Measurements from ENCODE around the gene RNF148.

The RNF148 gene

DNA sequence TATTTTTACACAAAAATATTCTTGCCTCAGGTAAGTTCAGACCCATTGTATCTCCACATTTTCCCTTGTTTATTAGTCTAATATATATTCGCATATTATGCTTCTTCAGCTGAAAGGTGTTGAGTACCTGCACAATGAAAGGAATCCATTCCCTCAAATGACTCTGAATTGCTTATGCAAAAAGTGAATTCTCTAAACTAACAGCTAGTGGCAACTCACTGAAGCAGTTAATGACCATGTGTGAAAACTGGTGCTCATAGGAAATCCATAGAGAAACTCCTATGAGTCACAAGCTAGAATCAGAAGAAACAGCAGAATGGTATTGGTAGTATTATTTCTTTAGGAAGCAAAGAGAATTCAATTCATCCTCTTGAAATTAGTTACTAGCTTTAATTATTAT lies 33.5 kb upstream of the RNF148 start:
- no peaks in the 10 kb centered on the region for H3K4me1 ChIP-seq
- no peaks in the 10 kb centered on the region for H3K9me3 ChIP-seq
- no peaks in the 10 kb centered on the region for H3K27me3 ChIP-seq
- DNase-seq: no peak
- TF ChIP-seq, protein P1, sequence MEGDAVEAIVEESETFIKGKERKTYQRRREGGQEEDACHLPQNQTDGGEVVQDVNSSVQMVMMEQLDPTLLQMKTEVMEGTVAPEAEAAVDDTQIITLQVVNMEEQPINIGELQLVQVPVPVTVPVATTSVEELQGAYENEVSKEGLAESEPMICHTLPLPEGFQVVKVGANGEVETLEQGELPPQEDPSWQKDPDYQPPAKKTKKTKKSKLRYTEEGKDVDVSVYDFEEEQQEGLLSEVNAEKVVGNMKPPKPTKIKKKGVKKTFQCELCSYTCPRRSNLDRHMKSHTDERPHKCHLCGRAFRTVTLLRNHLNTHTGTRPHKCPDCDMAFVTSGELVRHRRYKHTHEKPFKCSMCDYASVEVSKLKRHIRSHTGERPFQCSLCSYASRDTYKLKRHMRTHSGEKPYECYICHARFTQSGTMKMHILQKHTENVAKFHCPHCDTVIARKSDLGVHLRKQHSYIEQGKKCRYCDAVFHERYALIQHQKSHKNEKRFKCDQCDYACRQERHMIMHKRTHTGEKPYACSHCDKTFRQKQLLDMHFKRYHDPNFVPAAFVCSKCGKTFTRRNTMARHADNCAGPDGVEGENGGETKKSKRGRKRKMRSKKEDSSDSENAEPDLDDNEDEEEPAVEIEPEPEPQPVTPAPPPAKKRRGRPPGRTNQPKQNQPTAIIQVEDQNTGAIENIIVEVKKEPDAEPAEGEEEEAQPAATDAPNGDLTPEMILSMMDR (IDR thresholded peaks at IDR 0.05; ENCODE audit: low read depth, low read length): no peak
- no peak overlapping the region for H3K4me3 ChIP-seq (ENCODE audit: low read depth, low read length)
- no peaks in the 10 kb centered on the region for H3K36me3 ChIP-seq

DNA sequence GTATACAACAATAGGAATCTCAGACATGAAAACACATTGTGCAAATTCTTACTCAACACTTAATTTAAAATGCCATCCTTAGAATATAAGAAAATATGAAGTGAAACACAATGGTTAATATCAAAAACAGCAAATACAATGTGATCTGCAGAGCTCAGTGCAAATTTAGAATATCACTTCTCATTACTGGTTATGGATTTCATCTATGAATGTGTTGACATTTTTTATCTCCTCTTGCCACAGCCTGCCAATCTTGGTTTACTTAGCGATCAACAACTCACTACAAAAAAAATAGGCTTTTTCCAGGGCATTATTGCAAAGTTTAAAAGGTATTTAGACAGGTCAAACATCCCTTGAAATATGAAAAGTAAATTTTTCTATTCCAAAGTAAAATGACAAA lies 25.0 kb upstream of the RNF148 start:
- Histone ChIP-seq H3K36me3 (no peaks in the 10 kb centered on the region), H3K27me3 (no peaks in the 10 kb centered on the region), H3K4me3 (ENCODE audit: low read depth, low read length) (no peak overlapping the region), H3K9me3 (no peaks in the 10 kb centered on the region), H3K4me1 (no peaks in the 10 kb centered on the region)
- TF ChIP-seq, protein P1 (IDR thresholded peaks at IDR 0.05; ENCODE audit: low read depth, low read length): no peak
- no peak for DNase-seq

DNA sequence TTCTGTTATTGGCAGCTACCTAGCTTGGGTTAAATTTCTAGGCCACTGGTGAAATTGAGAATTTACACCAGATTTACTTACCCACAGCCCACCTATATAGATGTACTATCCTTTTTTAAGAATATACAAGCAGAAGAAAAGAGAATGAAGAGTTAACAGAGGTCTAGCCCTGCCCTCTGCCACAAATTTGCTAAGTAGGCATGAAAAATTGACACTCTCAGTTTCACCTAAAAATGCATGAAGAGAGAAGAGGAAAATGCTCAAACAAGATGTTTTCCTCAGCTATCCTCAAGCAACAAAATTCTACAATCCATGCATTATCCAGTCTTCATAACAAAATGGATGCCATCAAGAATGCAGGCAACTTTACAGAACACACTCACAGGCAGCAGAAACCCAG lies 24.6 kb upstream of the RNF148 start:
- H3K9me3 ChIP-seq: no peaks in the 10 kb centered on the region

DNA sequence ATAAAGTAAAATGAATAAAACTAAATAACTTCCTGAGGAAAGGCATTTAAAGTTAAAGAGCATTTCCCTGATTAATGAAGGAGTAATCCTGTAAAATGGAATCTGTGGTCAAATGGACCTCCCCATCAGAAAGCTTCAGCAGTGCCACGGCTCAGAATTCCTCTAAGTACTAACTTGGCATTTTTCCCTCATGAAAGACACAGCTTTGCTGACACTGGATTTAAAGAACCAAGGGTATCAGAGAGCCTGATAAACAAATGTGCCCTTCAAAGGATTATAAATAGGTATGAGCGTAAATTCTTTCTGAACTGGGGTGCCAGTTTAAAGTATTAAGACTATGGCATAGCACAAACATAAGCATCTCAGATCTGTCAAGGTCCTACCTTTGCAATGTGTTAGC lies 24.2 kb upstream of the RNF148 start:
- Histone ChIP-seq H3K9me3 (no peaks in the 10 kb centered on the region), H3K4me1 (no peaks in the 10 kb centered on the region), H3K36me3 (no peaks in the 10 kb centered on the region), H3K4me3 (ENCODE audit: low read depth, low read length) (no peak overlapping the region), H3K27me3 (no peaks in the 10 kb centered on the region)
- TF ChIP-seq, protein P1 (IDR thresholded peaks at IDR 0.05; ENCODE audit: low read depth, low read length): no peak
- DNase-seq: no peak

More for the DNA sequence above, 24.6 kb upstream of the RNF148 start:
- Histone ChIP-seq H3K4me3 (ENCODE audit: low read depth, low read length) (no peak overlapping the region), H3K27me3 (no peaks in the 10 kb centered on the region), H3K4me1 (no peaks in the 10 kb centered on the region), H3K36me3 (no peaks in the 10 kb centered on the region)
- TF ChIP-seq, protein P1 (IDR thresholded peaks at IDR 0.05; ENCODE audit: low read depth, low read length): no peak
- no peak for DNase-seq

DNA sequence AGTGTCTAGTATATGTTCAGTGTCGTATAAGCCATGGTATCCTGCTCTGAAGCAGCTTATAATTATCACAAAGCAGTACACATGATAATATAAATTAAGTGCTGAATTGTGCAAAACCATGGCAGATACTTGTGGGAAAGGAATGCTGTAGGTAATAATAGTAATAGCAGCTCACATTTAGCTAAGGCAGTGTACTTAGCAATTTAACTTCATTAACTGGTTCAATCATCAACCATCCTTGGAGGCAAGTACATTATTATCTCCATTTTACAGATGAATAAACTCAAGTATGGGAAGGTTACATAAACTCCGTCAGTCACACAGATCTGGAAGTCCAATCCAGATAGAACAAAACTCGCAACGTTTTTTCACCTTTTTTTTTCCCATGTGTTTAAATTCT lies 21.6 kb upstream of the RNF148 start:
- H3K36me3 ChIP-seq: no peaks in the 10 kb centered on the region
- H3K9me3 ChIP-seq: no peaks in the 10 kb centered on the region
- H3K27me3 ChIP-seq: no peaks in the 10 kb centered on the region
- DNase-seq: no peak
- H3K4me1 ChIP-seq: no peaks in the 10 kb centered on the region
- H3K4me3 ChIP-seq (ENCODE audit: low read depth, low read length): no peak overlapping the region
- TF ChIP-seq, protein P1 (IDR thresholded peaks at IDR 0.05; ENCODE audit: low read depth, low read length): no peak

DNA sequence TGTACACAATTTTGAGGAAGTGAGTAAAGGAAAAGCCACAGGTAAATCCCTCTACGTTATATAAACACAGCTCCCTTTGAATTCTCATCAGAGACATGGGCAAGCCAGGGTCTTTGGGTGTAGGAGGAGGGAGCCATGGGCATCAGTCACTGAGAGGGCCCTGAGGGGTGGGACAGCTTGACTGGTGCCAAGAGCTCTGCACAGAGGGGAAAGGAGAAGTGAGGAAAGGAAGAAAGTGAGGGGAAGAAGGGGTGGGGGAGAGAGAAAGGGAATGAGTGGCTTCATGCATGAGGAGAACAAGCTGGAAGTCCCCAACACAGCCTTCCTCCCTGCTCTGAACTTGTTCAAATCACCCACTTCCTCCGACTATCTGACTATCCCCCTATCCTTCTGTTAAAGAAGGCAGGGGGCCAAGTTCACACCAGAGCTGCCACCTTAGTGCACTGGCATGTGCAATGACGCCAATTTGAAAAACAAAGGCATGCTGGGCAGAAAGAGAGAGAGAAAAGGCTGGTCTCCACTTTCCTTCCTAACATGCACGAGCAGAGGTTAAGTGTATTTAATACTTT lies 16.4 kb upstream of the RNF148 start:
- Histone ChIP-seq H3K9me3 (no peaks in the 10 kb centered on the region), H3K4me3 (ENCODE audit: low read depth, low read length) (no peak overlapping the region), H3K36me3 (no peaks in the 10 kb centered on the region), H3K4me1 (no peaks in the 10 kb centered on the region), H3K27me3 (no peaks in the 10 kb centered on the region)
- TF ChIP-seq, protein P1 (IDR thresholded peaks at IDR 0.05; ENCODE audit: low read depth, low read length): no peak
- DNase-seq: no peak
